PC-3 (cell line): ENCODE measurements around the gene ROGDI. TPM values are rescaled to one million over a fixed set of nuclear protein-coding genes. Genes with fewer than 3 reads are reported as not detected.

Source experiments
- ATAC-seq: fragments of 200-7000 bp; cut with Tn5 transposase; 2 replicates; pipeline ENCODE4 v1.9.1; 2020; ENCODE audit warnings: mild to moderate bottlenecking, moderate library complexity
- BruUV-seq: library from RNA; stranded (reverse); fragments of 400-500 nt; replicated peaks from 2 replicates; lab custom pipeline; 2021; lab: Mats Ljungman, UMichigan
- CTCF ChIA-PET: fragments of 300-600 bp; sonication (Branson Sonifier 250); formaldehyde crosslinking; loops from one replicate; lab custom pipeline; 2022; ENCODE audit warnings: antibody characterized with exemption; lab: Charles Lee
- POLR2A ChIA-PET: fragments of 300-600 bp; sonication (Branson Sonifier 250); formaldehyde crosslinking; loops from one replicate; lab custom pipeline; 2022; ENCODE audit warnings: antibody characterized with exemption; ENCODE audit not compliant: unreplicated experiment; lab: Charles Lee
- DNase-seq: peaks from one replicate; pipeline ENCODE4 v3.0.0-alpha.2; 2015
- H2AFZ ChIP-seq: fragments of 300-600 bp; sonication (generic); 2 replicates; pipeline ENCODE4 v1.6.0; 2016; ENCODE audit warnings: antibody characterized with exemption, low read length
- H3F3A ChIP-seq: fragments of 300-600 bp; sonication (generic); one replicate; pipeline ENCODE4 v1.6.0; 2017; ENCODE audit warnings: antibody characterized with exemption, low read length, control low read depth, mild to moderate bottlenecking; ENCODE audit not compliant: unreplicated experiment
- H3K27ac ChIP-seq: fragments of 300-600 bp; sonication (generic); 2 replicates; pipeline ENCODE4 v1.5.1; 2016; ENCODE audit warnings: mild to moderate bottlenecking, low read length
- H3K27me3 ChIP-seq: fragments of 300-600 bp; sonication (generic); 2 replicates; pipeline ENCODE4 v1.6.1; 2016; ENCODE audit warnings: low read length, mixed read lengths
- H3K36me3 ChIP-seq: fragments of 300-600 bp; sonication (generic); 2 replicates; pipeline ENCODE4 v1.6.1; 2016; ENCODE audit warnings: low read depth, mixed run types, low read length, mixed read lengths
- H3K4me1 ChIP-seq: fragments of 300-600 bp; sonication (generic); 2 replicates; pipeline ENCODE4 v1.5.1; 2016; ENCODE audit warnings: low read length; ENCODE audit not compliant: insufficient read depth
- H3K4me2 ChIP-seq: fragments of 300-600 bp; sonication (generic); 2 replicates; pipeline ENCODE4 v1.6.0; 2016; ENCODE audit warnings: low read length
- H3K4me3 ChIP-seq: fragments of 300-600 bp; sonication (generic); 2 replicates; pipeline ENCODE4 v1.5.1; 2016; ENCODE audit warnings: mild to moderate bottlenecking, low read length, mixed read lengths
- H3K79me2 ChIP-seq: fragments of 300-600 bp; sonication (generic); 2 replicates; pipeline ENCODE4 v1.6.1; 2017; ENCODE audit warnings: low read length, mixed read lengths
- H3K9ac ChIP-seq: fragments of 300-600 bp; sonication (generic); 2 replicates; pipeline ENCODE4 v1.6.0; 2016; ENCODE audit warnings: mild to moderate bottlenecking, low read length
- H3K9me2 ChIP-seq: fragments of 300-600 bp; sonication (generic); replicated peaks from 2 replicates; pipeline ENCODE4 v1.6.1; 2016; ENCODE audit warnings: mixed run types, low read length, mixed read lengths
- H3K9me3 ChIP-seq: fragments of 300-600 bp; sonication (generic); 2 replicates; pipeline ENCODE4 v1.6.1; 2016; ENCODE audit warnings: low read length, mixed read lengths
- H4K20me1 ChIP-seq: fragments of 300-600 bp; sonication (generic); 2 replicates; pipeline ENCODE4 v1.6.1; 2016; ENCODE audit warnings: low read length, mixed read lengths
- EZH2 ChIP-seq: fragments of 300-600 bp; sonication (generic); IDR thresholded peaks from one replicate; pipeline ENCODE4 v1.6.1; 2017; ENCODE audit warnings: antibody characterized with exemption, mild to moderate bottlenecking, low read length; ENCODE audit not compliant: unreplicated experiment
- EZH2phosphoT487 ChIP-seq: fragments of 300-600 bp; sonication (generic); IDR thresholded peaks from 2 replicates; pipeline ENCODE4 v1.6.1; 2018; ENCODE audit warnings: mild to moderate bottlenecking, antibody characterized with exemption, low read length, borderline replicate concordance
- intact Hi-C: fragments of 100-400 bp; cut with micrococcal nuclease; formaldehyde crosslinking; loops from 2 replicates; pipeline ENCODE4 v1.9.0; 2023
- total RNA-seq: library from RNA; depleted of rRNA; stranded (reverse); fragments of >200 nt; gene quantifications from 2 replicates; pipeline ENCODE4 v1.2.3, GENCODE V29; 2014
- TF ChIP-seq, protein P1 (sequence below): fragments of 300-600 bp; sonication (generic); conservative IDR thresholded peaks from 2 replicates; pipeline ENCODE4 v1.5.1; 2017; ENCODE audit warnings: antibody characterized with exemption, low read depth, mild to moderate bottlenecking, low read length

The ROGDI gene
- total RNA-seq, 1 experiment from 2014 or later, result 23.3 TPM

DNA sequence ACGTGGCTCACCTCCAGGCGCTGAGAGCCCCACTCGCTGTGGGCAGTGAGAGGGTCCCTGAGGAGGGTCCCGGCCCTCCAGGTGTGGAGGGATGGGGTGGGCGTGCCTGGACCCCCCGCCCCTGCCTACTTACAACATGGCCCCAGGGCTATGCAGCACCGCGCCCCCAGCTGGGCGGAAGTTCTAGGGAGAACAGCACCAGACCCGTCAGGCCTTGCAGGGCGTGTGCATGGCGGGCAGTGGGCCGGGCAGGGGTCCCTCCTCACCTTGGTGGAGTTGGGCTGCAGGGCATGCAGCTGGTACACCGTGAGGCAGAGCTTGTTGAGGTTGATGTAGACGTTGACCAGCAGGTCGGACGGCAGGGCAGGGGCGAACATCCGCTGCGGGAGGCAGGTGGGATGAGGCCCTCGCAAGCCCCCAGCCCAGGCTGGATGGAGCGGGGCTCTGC is 4.6 kb downstream of the ROGDI start:
- POLR2A ChIA-PET, result no interaction called here
- CTCF ChIA-PET, result no interaction called here
- no peak overlapping the region for H3K4me2 ChIP-seq
- no peaks in the 10 kb centered on the region for H4K20me1 ChIP-seq
- no peak overlapping the region for H3K27ac ChIP-seq
- H3K9me2 ChIP-seq, result no peaks in the 10 kb centered on the region
- intact Hi-C loops, result no loop called here
- H3K4me1 ChIP-seq, result peaks cover 8% of the 10 kb centered on the region; the same call in 1 of the 2 replicates
- H3F3A ChIP-seq, result no peaks in the 10 kb centered on the region
- H3K27me3 ChIP-seq, result no peaks in the 10 kb centered on the region
- ATAC-seq, result no peak
- DNase-seq, result no peak
- H3K9me3 ChIP-seq, result no peaks in the 10 kb centered on the region
- H3K36me3 ChIP-seq, result no peaks in the 10 kb centered on the region
- H2AFZ ChIP-seq, result no peak overlapping the region
- no peaks in the 10 kb centered on the region for H3K79me2 ChIP-seq
- no peak overlapping the region for H3K9ac ChIP-seq
- H3K4me3 ChIP-seq, result no peak overlapping the region
- no TSS peak for BruUV-seq
- TF ChIP-seq, protein P1, sequence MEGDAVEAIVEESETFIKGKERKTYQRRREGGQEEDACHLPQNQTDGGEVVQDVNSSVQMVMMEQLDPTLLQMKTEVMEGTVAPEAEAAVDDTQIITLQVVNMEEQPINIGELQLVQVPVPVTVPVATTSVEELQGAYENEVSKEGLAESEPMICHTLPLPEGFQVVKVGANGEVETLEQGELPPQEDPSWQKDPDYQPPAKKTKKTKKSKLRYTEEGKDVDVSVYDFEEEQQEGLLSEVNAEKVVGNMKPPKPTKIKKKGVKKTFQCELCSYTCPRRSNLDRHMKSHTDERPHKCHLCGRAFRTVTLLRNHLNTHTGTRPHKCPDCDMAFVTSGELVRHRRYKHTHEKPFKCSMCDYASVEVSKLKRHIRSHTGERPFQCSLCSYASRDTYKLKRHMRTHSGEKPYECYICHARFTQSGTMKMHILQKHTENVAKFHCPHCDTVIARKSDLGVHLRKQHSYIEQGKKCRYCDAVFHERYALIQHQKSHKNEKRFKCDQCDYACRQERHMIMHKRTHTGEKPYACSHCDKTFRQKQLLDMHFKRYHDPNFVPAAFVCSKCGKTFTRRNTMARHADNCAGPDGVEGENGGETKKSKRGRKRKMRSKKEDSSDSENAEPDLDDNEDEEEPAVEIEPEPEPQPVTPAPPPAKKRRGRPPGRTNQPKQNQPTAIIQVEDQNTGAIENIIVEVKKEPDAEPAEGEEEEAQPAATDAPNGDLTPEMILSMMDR, result no peak
- no peak for TF ChIP-seq EZH2phosphoT487
- TF ChIP-seq EZH2, result no peak

DNA sequence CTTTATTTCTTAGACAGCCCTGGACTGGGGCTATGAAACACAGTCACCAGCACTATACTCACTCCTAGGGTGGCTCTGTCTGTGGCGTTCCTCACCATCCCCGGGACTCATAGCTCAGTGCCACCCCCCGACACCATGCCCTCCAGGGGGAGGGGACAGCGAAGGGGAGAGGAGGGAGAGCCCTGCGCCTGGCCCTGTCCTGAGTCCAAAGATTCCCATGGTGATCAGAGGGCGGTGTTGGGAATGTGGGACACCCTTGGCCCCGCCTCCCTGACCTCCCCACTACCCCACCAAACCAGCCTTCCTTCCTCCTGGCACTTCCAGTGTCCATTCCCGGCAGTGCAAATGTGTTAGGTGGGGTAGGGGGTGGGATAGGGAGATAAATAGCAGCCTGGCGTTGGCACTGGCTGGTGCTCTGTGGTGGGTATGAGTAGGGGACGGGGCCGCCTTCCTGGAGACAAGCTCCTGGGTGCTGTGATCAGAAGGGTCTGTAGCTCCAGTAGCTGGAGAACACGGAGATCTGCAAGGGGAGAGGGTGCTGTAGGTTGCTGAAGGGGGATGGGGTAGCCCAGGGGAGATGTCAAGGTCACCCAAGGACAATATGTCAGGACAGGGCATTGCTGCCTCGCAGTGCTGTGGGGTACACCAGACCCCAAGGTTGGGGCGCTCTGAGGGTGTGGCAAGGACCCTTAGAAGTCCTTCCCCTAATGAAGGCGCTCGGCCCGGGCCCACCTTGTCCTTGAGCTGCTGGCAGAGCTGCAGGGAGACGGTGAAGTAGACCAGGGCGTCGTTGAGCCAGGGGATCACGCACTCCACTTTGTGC is 5.2 kb downstream of the ROGDI start:
- H3K36me3 ChIP-seq, result no peaks in the 10 kb centered on the region
- no peaks in the 10 kb centered on the region for H3K9me2 ChIP-seq
- H3K79me2 ChIP-seq, result no peaks in the 10 kb centered on the region
- no peak overlapping the region for H2AFZ ChIP-seq
- no peak overlapping the region for H3K9ac ChIP-seq
- no peak overlapping the region for H3K27ac ChIP-seq
- H3K27me3 ChIP-seq, result no peaks in the 10 kb centered on the region
- H3K4me3 ChIP-seq, result no peak overlapping the region
- ATAC-seq, result no peak
- ChIA-PET POLR2A (no interaction called here), CTCF (no interaction called here)
- no peak overlapping the region for H3K4me2 ChIP-seq
- no TSS peak for BruUV-seq
- no peaks in the 10 kb centered on the region for H4K20me1 ChIP-seq
- H3F3A ChIP-seq, result no peaks in the 10 kb centered on the region
- TF ChIP-seq, protein P1, result no peak
- TF ChIP-seq EZH2phosphoT487 (no peak), EZH2 (no peak)
- peaks cover 8% of the 10 kb centered on the region; the same call in 1 of the 2 replicates for H3K4me1 ChIP-seq
- intact Hi-C loops, result no loop called here
- no peaks in the 10 kb centered on the region for H3K9me3 ChIP-seq
- DNase-seq, result no peak
